Measurements from ENCODE around the gene FKBP11. TPM values are rescaled to one million over a fixed set of nuclear protein-coding genes. Genes with fewer than 3 reads are reported as not detected.

The FKBP11 gene
- total RNA-seq, 1 donor from 2014 or later, result 12.4 TPM

GRCh38 chr12:48957141-48958048 is 32.1 kb upstream of the FKBP11 start, which contains the start of gene ARF3:
Gene ARF3 (minus strand): TSS chr12:48957487. CDS start chr12:48941095, 16,392 bp downstream.
- H3K27me3 ChIP-seq (ENCODE audit: control insufficient read depth, insufficient read depth, low read length), result no peaks in the 10 kb centered on the region
- TF ChIP-seq CTCF (IDR thresholded peaks at IDR 0.05; ENCODE audit: insufficient read depth, low read length, severe bottlenecking), result no peak
- FAIRE-seq, result no peak
- peaks cover 6% of the 10 kb centered on the region for H3K36me3 ChIP-seq (ENCODE audit: control insufficient read depth, insufficient read depth, low read length)
- H3K4me3 ChIP-seq (ENCODE audit: low read depth, low read length), result peak within 1 kb of the TSS; percentile 64
- peak; percentile 73 for DNase-seq (ENCODE audit: low read depth)

GRCh38 chr12:48956279-48957140 is 31.2 kb upstream of the FKBP11 start:
- DNase-seq (ENCODE audit: low read depth) (peak; percentile 95), FAIRE-seq (no peak)

GRCh38 chr12:48954841-48955501 is 29.7 kb upstream of the FKBP11 start:
- H3K4me3 ChIP-seq (ENCODE audit: low read depth, low read length), result no peak overlapping the region
- DNase-seq (ENCODE audit: low read depth), result no peak
- FAIRE-seq, result no peak
- no peak for TF ChIP-seq CTCF (IDR thresholded peaks at IDR 0.05; ENCODE audit: insufficient read depth, low read length, severe bottlenecking)
- peaks cover 6% of the 10 kb centered on the region for H3K36me3 ChIP-seq (ENCODE audit: control insufficient read depth, insufficient read depth, low read length)
- H3K27me3 ChIP-seq (ENCODE audit: control insufficient read depth, insufficient read depth, low read length), result no peaks in the 10 kb centered on the region

More at GRCh38 chr12:48956279-48957140, 31.2 kb upstream of the FKBP11 start:
- TF ChIP-seq CTCF (IDR thresholded peaks at IDR 0.05; ENCODE audit: insufficient read depth, low read length, severe bottlenecking), result peak; percentile 16
- Histone ChIP-seq H3K36me3 (ENCODE audit: control insufficient read depth, insufficient read depth, low read length) (peaks cover 6% of the 10 kb centered on the region), H3K4me3 (ENCODE audit: low read depth, low read length) (peak overlapping the region; percentile 64), H3K27me3 (ENCODE audit: control insufficient read depth, insufficient read depth, low read length) (no peaks in the 10 kb centered on the region)

- TF ChIP-seq CTCF (IDR thresholded peaks at IDR 0.05; ENCODE audit: insufficient read depth, low read length, severe bottlenecking), result no peak
- no peak for FAIRE-seq
- peaks cover 8% of the 10 kb centered on the region for H3K36me3 ChIP-seq (ENCODE audit: control insufficient read depth, insufficient read depth, low read length)
Observed at GRCh38 chr12:48954061-48954460, 28.8 kb upstream of the FKBP11 start.

GRCh38 chr12:48952691-48953090 is 27.4 kb upstream of the FKBP11 start:
- no peaks in the 10 kb centered on the region for H3K27me3 ChIP-seq (ENCODE audit: control insufficient read depth, insufficient read depth, low read length)
- TF ChIP-seq CTCF (IDR thresholded peaks at IDR 0.05; ENCODE audit: insufficient read depth, low read length, severe bottlenecking), result no peak
- no peak for FAIRE-seq
- peaks cover 8% of the 10 kb centered on the region for H3K36me3 ChIP-seq (ENCODE audit: control insufficient read depth, insufficient read depth, low read length)
- no peak overlapping the region for H3K4me3 ChIP-seq (ENCODE audit: low read depth, low read length)
- DNase-seq (ENCODE audit: low read depth), result no peak

More at GRCh38 chr12:48954061-48954460, 28.8 kb upstream of the FKBP11 start:
- no peak overlapping the region for H3K4me3 ChIP-seq (ENCODE audit: low read depth, low read length)
- DNase-seq (ENCODE audit: low read depth), result no peak
- no peaks in the 10 kb centered on the region for H3K27me3 ChIP-seq (ENCODE audit: control insufficient read depth, insufficient read depth, low read length)
